Activated CD8-positive, alpha-beta memory T cell treated with anti-CD3 and anti-CD28 coated beads, Interleukin-2, amount 10 ng/mL, durations not matched to agents 7 days and 5 days (primary cell): ENCODE measurements around the gene COMP. TPM values are rescaled to one million over a fixed set of nuclear protein-coding genes. Genes with fewer than 3 reads are reported as not detected.

Experiments used
- ATAC-seq: fragments of 150-1000 bp; cut with Tn5 transposase; one replicate; pipeline ENCODE4 v1.10.0; 2021; ENCODE audit warnings: moderate library complexity
- CTCF ChIA-PET: fragments of 350-600 bp; sonication (Branson Sonifier 250); formaldehyde crosslinking; loops from one replicate; lab custom pipeline; 2021; ENCODE audit warnings: antibody characterized with exemption; lab: Charles Lee
- DNase-seq: peaks from one replicate; pipeline ENCODE4 v3.0.0-alpha.2; 2020
- H3K27ac Mint-ChIP-seq: one replicate; pipeline ENCODE4 v1.8.0; 2021; ENCODE audit warnings: mild to moderate bottlenecking, mixed read lengths
- H3K27me3 Mint-ChIP-seq: one replicate; pipeline ENCODE4 v1.8.0; 2021; ENCODE audit warnings: mixed read lengths
- H3K36me3 Mint-ChIP-seq: one replicate; pipeline ENCODE4 v1.8.0; 2021; ENCODE audit warnings: mild to moderate bottlenecking, mixed read lengths
- H3K4me1 Mint-ChIP-seq: one replicate; pipeline ENCODE4 v1.8.0; 2021; ENCODE audit warnings: mixed read lengths
- H3K4me3 Mint-ChIP-seq: one replicate; pipeline ENCODE4 v1.8.0; 2021; ENCODE audit warnings: mild to moderate bottlenecking, moderate library complexity, mixed read lengths
- H3K9me3 Mint-ChIP-seq: one replicate; pipeline ENCODE4 v1.8.0; 2022; ENCODE audit warnings: low read depth, mixed read lengths
- total RNA-seq, 2 experiments: library from RNA; stranded (reverse); gene quantifications; one replicate each; pipeline ENCODE4 v1.2.3, GENCODE V29; 2021

COMP gene
- total RNA-seq: not detected

DNA sequence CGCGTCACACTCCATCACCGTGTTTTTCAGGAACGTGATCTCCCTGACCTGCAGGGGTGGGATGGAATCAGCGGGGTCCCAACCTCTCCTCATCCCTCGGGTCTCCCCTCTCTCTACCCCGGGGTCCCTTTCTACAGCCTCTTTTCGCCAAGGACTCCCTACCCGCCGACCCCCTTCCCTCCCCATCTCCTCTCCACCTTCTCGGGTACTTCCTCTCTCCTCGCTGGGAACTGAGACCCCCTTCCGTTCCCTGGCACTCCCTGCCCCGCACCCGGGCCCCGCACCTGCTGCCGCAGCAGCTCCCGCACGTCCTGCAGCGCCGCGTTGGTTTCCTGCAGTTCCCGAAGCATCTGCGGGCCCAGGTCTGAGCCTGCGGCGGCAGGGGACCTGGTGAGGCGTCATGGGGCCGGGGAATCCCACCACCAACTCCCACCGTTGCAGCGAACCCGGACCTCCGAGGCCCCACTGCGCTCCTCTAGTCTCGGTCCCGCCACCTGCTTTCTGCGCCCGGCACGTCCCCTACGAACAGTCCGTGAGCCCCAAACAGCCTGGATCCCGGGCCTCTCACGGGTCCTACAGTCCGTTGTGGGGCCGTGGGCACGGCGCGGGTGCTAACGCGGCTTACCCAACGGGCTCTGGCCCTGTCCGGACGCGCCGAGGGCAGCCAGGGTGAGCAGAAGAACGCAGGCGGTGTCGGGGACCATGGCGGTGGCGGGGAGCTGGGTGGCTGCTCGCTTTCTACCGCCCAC lies at the start of gene COMP:
Gene COMP (minus strand): TSS at position 740 of the 749 bp plus-strand sequence. CDS start 36 bp downstream, at position 704.
- DNase-seq (no peak), ATAC-seq (no peak)
- peaks cover 83% of the 10 kb centered on the region for H3K27me3 Mint-ChIP-seq
- H3K36me3 Mint-ChIP-seq: peaks cover 5% of the 10 kb centered on the region
- peak within 1 kb of the TSS; percentile 14 for H3K27ac Mint-ChIP-seq
- no peak within 1 kb of the TSS for H3K4me3 Mint-ChIP-seq
- CTCF ChIA-PET: interaction anchor here (1.3 kb wide), 1 partner anchor 42 kb away, joined by 3 read pairs; no protein-coding TSS in a partner anchor
- no peaks in the 10 kb centered on the region for H3K9me3 Mint-ChIP-seq
- peaks cover 21% of the 10 kb centered on the region for H3K4me1 Mint-ChIP-seq

DNA sequence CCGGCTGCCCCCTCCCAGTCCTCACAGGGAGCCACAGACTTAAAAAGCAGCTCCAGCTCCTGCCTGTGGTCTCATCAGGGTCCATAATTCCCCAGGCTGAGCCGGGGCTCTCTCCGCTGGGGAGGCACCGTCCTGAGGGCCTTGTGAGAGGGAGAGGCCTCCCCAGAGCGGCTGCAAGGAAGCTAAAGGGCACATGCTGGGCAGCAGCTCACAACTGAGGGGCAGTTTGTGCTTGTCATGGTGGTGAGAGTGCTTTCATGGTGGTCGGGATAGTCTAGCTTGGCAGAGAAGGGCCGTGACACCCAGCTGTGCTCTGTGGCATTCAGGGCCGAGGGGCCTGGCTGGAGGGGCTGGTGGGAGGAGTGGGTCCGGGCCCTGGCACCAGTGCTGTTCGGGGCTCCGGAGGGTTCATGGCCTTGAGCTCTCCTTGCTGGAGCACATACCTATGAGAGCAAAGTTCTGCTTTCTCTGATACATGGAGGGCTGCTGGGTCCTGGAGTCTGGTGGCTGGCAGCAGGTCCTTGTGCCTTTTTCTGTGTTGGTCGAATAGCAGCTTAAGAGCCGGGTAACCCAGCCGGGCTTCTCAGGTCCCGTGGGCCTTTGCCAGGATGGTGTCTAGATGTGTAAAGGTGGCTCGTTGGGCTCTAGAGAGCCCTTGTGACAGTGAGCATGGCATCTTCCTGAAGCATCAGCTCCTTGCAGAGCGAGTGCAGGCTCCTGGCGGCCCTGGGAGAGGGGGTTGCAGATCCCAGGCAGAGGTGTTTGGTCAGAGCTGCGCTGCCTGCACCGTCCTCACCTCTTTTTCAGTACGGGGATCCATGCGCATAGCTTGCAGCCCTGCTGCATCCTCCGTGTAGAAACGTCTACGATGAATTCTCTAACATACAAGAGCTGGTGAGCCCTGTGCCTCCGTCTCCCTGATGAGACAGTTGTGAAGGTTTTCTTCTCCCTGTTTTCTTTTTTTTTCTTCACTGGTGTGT lies 49.5 kb upstream of the COMP start:
- peaks cover 70% of the 10 kb centered on the region for H3K4me1 Mint-ChIP-seq
- no peak overlapping the region for H3K4me3 Mint-ChIP-seq
- DNase-seq (no peak), ATAC-seq (no peak)
- peaks cover 33% of the 10 kb centered on the region for H3K36me3 Mint-ChIP-seq
- H3K27me3 Mint-ChIP-seq: no peaks in the 10 kb centered on the region
- H3K9me3 Mint-ChIP-seq: no peaks in the 10 kb centered on the region
- H3K27ac Mint-ChIP-seq: no peak overlapping the region
- CTCF ChIA-PET: interaction anchor here (0.6 to 1.1 kb wide), 4 partner anchors 9 to 377 kb away, joined by 3 to 4 read pairs (median 3); partner anchors contain the start of gene UPF1

- Mint-ChIP-seq H3K27me3 (no peaks in the 10 kb centered on the region), H3K4me3 (no peak overlapping the region), H3K4me1 (peaks cover 71% of the 10 kb centered on the region), H3K36me3 (peaks cover 40% of the 10 kb centered on the region), H3K9me3 (no peaks in the 10 kb centered on the region), H3K27ac (no peak overlapping the region)
- DNase-seq (no peak), ATAC-seq (no peak)
- CTCF ChIA-PET: interaction anchor here (1.0 to 2.2 kb wide), 3 partner anchors 7 to 320 kb away, joined by 3 to 11 read pairs (median 4); partner anchors contain the start of gene UPF1
These were observed 48.6 kb upstream of the COMP start for GRCh38 chr19:18839465-18840287.

- DNase-seq (no peak), ATAC-seq (no peak)
- no peak overlapping the region for H3K27ac Mint-ChIP-seq
- CTCF ChIA-PET: interaction anchor here (7.3 kb wide), 1 partner anchor 13 kb away, joined by 58 read pairs; no protein-coding TSS in a partner anchor
- no peaks in the 10 kb centered on the region for H3K27me3 Mint-ChIP-seq
- H3K36me3 Mint-ChIP-seq: peaks cover 52% of the 10 kb centered on the region
- no peaks in the 10 kb centered on the region for H3K9me3 Mint-ChIP-seq
- H3K4me3 Mint-ChIP-seq: peak overlapping the region; percentile 95
- H3K4me1 Mint-ChIP-seq: peaks cover 59% of the 10 kb centered on the region
These were observed 43.5 kb upstream of the COMP start for GRCh38 chr19:18834644-18834984.

DNA sequence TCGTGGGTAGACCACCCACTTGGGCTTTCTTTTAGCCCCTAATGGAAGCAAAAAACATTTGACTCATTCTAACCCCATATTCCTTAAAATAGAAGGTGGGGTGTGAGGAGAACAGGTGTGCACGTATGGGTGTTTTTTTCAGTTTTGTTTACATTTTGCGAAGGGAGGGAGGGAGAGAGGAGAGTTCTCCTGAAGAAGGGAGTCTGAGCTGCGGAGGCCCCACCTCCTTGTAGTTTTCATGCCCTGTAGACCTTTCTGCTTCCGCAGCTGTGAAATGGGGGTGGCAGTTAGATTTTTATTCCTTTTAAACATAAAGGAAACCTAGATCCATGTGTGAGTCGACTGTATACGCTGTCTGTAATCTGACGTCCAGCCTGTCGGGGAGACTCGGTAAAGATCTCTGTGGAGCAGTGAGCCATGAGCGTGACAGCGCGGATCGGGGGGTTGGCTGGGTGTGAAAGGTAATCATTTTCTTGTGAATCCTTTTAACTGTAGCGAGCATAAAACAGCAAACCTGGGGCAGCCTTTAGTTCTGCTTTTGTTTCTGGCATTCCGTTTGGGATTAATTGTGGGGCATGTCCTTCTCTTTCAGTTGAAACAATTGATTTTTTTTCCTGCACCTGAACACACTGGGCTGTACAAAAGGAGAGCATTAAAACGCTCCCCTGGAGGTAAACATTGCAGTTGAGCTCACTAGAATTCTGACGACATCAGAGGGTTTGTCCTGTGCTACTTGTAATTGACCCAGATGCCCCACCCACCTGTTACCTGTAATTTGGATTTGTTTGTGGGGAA lies 42.9 kb upstream of the COMP start:
- no peak for ATAC-seq
- no peak for DNase-seq
- Mint-ChIP-seq H3K27me3 (no peaks in the 10 kb centered on the region), H3K27ac (peak overlapping the region; percentile 66), H3K36me3 (peaks cover 50% of the 10 kb centered on the region), H3K9me3 (no peaks in the 10 kb centered on the region), H3K4me1 (peaks cover 55% of the 10 kb centered on the region), H3K4me3 (peak overlapping the region; percentile 95)
- CTCF ChIA-PET: interaction anchor here (1.0 to 7.3 kb wide), 2 partner anchors 14 to 240 kb away, joined by 3 to 58 read pairs; no protein-coding TSS in a partner anchor

DNA sequence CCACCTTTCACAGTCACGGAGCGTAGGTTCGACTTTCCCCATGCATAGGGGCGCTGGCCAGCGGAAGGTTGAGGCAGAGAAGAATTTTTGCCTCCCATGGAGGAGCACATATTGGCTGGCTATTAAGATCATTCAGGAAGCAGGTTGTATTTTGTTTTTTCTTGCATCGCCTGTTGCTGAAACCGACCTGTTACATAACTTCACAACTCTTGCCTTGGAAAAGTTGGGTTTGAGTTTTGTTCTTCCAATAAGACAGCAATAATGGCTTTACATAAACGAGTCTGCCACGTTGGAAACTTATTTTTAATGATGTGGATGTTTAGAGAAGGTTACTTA lies 42.0 kb upstream of the COMP start:
- no peaks in the 10 kb centered on the region for H3K9me3 Mint-ChIP-seq
- peaks cover 49% of the 10 kb centered on the region for H3K4me1 Mint-ChIP-seq
- H3K36me3 Mint-ChIP-seq: peaks cover 44% of the 10 kb centered on the region
- CTCF ChIA-PET: interaction anchor here (1.1 to 7.3 kb wide), 8 partner anchors 10 to 244 kb away, joined by 3 to 58 read pairs (median 6); partner anchors contain the start of genes COMP, COPE, DDX49 and REX1BD
- peaks cover 8% of the 10 kb centered on the region for H3K27me3 Mint-ChIP-seq
- no peak for DNase-seq
- peak overlapping the region; percentile 86 for H3K27ac Mint-ChIP-seq
- no peak for ATAC-seq
- H3K4me3 Mint-ChIP-seq: peak overlapping the region; percentile 95

DNA sequence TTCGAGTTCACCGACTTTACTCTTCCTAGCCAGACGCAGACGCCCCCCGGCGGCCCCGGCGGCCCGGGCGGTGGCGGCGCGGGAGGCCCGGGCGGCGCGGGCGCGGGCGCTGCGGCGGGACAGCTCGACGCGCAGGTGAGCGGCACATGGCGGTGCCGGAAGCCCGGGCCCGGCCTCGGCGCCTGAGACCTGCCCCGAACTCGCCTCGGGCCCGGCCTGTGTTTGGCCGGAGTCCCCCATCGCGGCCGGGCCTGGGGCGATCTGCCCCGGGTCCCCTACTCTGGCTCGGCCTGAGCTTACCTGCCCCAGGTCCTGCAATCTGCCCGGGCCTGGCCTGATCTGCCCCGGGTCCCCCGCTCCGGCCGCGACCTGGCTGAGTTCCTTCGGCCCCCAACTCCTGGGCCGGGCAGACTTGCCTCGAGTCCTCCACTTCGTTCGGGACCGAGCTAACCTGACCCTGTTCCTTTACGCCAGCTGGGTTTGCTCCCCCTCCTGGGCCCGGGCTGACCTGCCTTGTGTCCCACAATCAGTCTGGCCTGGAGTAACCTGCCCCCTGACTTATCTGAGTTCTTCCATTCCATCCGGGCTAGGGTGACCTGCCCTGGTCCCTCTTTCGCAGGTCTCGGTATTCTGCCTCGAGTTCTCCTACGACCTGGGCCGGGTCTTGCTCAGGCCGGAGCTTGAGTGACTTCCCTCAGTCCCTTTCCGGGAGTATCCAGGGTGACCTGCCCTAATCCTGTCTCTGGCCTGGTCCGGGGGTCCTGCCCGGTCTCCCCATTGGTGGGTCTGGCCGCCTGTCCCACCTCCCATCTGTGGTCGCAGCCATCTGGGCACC lies 41.4 kb upstream of the COMP start:
- DNase-seq (peak; percentile 61), ATAC-seq (peak; percentile 59)
- H3K4me1 Mint-ChIP-seq: peaks cover 44% of the 10 kb centered on the region
- no peaks in the 10 kb centered on the region for H3K9me3 Mint-ChIP-seq
- peak overlapping the region; percentile 86 for H3K27ac Mint-ChIP-seq
- H3K4me3 Mint-ChIP-seq: peak overlapping the region; percentile 95
- H3K36me3 Mint-ChIP-seq: peaks cover 38% of the 10 kb centered on the region
- peaks cover 13% of the 10 kb centered on the region for H3K27me3 Mint-ChIP-seq
- CTCF ChIA-PET: interaction anchor here (0.8 to 7.3 kb wide), 15 partner anchors 8 to 382 kb away, joined by 3 to 58 read pairs (median 4); partner anchors contain the start of genes COMP, COPE, DDX49 and FKBP8

DNA sequence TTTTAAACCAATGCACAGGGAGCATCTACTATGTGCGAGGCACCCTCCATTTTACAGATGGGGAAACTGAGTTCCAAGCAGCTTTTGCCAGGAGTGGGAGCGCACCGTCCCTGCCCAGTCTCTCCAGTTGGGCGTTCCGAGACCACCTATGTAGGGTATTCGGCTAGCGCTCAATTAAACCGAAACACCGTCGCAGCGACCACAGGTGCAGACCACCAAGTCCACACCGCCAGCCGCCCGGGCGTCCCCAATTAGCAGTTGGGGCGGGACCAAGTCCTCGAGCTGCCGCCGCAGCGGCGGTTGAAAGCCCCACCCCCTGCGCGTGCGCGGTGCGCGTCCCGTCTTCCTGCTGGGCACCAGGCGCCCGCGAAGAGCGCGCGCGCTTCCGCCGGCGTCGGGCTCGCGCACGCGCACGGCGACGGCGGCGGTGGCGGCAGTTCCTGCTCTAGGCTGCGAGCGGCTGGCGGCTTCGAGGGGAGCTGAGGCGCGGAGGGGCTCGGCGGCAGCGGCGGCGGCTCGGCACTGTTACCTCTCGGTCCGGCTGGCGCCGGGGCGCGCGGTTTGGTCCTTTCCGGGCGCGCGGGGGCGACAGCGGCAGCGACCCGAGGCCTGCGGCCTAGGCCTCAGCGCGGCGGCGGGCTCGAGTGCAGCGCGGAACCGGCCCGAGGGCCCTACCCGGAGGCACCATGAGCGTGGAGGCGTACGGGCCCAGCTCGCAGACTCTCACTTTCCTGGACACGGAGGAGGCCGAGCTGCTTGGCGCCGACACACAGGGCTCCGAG lies 40.6 kb upstream of the COMP start, which contains the start of gene UPF1:
Gene UPF1 (plus strand): TSS at position 436 of the 782 bp plus-strand sequence. CDS start 251 bp downstream, at position 687.
- ATAC-seq (peak; percentile 88), DNase-seq (peak; percentile 97)
- Mint-ChIP-seq H3K27me3 (peaks cover 13% of the 10 kb centered on the region), H3K36me3 (peaks cover 33% of the 10 kb centered on the region), H3K9me3 (no peaks in the 10 kb centered on the region), H3K27ac (peak within 1 kb of the TSS; percentile 86), H3K4me3 (peak within 1 kb of the TSS; percentile 95), H3K4me1 (peaks cover 38% of the 10 kb centered on the region)
- CTCF ChIA-PET: interaction anchor here (0.6 to 7.3 kb wide), 16 partner anchors 9 to 381 kb away, joined by 3 to 58 read pairs (median 4); partner anchors contain the start of genes COMP, COPE, DDX49 and FKBP8

DNA sequence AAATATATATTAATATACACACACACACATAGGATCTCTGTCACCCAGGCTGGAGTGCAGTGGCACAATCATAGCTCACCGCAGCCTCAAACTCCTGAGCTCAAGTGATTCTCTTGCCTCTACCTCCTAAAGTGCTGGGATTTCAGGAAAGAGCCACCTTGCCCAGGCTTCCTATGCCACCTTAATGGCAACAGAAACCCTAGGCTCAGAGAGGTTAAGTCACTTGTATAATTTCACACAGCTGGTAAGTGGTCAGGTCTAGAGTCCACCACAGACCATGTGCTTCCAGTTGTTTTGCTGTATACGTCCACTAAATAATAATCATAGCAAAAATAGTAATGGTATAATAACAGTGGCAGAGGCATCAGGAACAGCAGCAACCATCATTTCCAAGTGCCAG lies 39.4 kb upstream of the COMP start:
- H3K4me3 Mint-ChIP-seq: no peak overlapping the region
- no peak overlapping the region for H3K27ac Mint-ChIP-seq
- peaks cover 14% of the 10 kb centered on the region for H3K27me3 Mint-ChIP-seq
- H3K9me3 Mint-ChIP-seq: no peaks in the 10 kb centered on the region
- ATAC-seq (no peak), DNase-seq (no peak)
- H3K36me3 Mint-ChIP-seq: peaks cover 23% of the 10 kb centered on the region
- CTCF ChIA-PET: interaction anchor here (1.1 to 7.3 kb wide), 3 partner anchors 17 to 383 kb away, joined by 3 to 58 read pairs (median 6); no protein-coding TSS in a partner anchor
- peaks cover 27% of the 10 kb centered on the region for H3K4me1 Mint-ChIP-seq

DNA sequence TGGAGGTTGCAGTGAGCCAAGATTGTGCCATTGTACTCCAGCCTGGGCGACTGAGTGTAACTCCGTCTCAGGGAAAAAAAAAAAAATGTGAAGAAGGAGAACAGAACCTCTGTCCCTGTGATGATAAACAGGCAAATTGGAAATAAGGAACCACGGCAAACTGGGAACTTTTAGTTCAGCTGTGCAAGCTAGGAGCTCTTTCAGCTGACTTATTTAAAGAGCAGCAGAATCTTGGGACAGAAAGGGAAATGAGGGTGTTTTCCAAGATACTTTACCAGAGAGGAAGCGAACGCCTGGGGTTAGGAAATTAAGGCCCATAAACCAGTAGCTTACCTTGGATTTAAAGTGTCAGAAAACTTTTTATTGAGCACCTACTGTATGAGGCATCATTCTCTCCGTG lies 37.7 kb upstream of the COMP start:
- Mint-ChIP-seq H3K27me3 (peaks cover 18% of the 10 kb centered on the region), H3K36me3 (peaks cover 8% of the 10 kb centered on the region), H3K27ac (no peak overlapping the region), H3K4me1 (peaks cover 11% of the 10 kb centered on the region), H3K4me3 (no peak overlapping the region), H3K9me3 (no peaks in the 10 kb centered on the region)
- DNase-seq: no peak
- ATAC-seq: no peak
- CTCF ChIA-PET: interaction anchor here (1.3 kb wide), 1 partner anchor 19 kb away, joined by 7 read pairs; no protein-coding TSS in a partner anchor
